HG02763 (cell line): ENCODE data around the gene ITGA1.

ENCODE experiments used
- ATAC-seq: cut with Tn5 transposase; IDR thresholded peaks from one replicate; pipeline ENCODE4 v1.9.1; 2021; ENCODE audit warnings: mild to moderate bottlenecking, moderate library complexity; ENCODE audit not compliant: unreplicated experiment

The ITGA1 gene

GRCh38 chr5:52895075-52895474 lies 107.4 kb downstream of the ITGA1 start:
- ATAC-seq: no peak

GRCh38 chr5:52895572-52896413 lies 108.1 kb downstream of the ITGA1 start:
- ATAC-seq: no peak

- ATAC-seq: no peak
Measured at GRCh38 chr5:52896534-52897237, 109.0 kb downstream of the ITGA1 start.

DNA sequence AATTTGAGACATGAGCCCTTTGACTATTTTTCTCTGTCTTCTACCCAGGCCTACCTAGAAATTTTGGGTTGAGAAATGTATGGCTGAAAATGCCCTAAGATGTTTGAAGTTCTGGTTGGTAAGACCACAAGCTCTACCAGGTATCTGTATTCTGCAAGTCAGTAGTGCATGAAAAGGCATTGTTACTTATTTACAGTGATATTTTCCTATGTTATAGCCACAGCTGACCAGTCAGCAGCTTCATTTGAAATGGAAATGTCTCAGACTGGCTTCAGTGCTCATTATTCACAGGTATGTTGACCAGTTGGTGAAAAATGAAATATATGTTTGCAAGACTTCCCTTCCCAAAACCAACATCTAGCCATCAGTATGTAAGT lies 109.5 kb downstream of the ITGA1 start:
- peak; percentile 44 for ATAC-seq

DNA sequence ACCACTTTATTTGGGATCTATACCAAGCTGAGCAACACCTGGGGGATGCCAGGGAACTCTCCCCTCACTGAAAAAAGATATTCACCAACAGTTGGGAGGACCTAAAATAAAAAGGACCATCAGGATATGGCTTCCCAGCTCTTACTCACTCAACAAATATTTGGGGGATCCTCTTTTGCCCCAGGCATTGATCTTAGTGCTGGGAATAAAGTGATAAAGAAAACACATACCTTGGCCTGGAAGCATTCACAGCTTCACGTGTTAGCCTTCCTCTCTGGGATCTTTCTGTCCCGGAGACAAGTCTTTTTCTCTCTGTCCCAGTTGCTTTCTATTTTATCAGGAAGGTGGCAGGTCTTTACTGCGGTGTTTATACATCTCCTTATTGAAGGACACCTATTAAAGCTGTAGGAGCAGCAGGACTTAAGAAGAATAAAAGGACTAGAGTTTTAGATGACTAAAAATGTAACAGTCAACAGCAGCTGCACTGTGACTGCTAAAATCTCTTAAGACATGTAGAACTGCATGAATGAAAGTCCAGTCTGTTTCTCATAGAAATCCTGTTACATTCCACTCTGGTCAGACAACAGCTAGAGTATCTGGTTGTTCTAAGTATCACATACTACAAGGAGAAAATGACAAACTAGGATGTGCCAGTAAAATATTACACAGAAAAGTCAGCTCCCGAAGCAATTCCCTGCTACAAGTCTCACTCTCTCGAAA lies 111.4 kb downstream of the ITGA1 start:
- no peak for ATAC-seq

- ATAC-seq: no peak
Measured at GRCh38 chr5:52903142-52903541, 115.4 kb downstream of the ITGA1 start.

- no peak for ATAC-seq
Measured at GRCh38 chr5:52906343-52906742, 118.6 kb downstream of the ITGA1 start.

- ATAC-seq: no peak
Measured at GRCh38 chr5:52906845-52907244, 119.1 kb downstream of the ITGA1 start.

DNA sequence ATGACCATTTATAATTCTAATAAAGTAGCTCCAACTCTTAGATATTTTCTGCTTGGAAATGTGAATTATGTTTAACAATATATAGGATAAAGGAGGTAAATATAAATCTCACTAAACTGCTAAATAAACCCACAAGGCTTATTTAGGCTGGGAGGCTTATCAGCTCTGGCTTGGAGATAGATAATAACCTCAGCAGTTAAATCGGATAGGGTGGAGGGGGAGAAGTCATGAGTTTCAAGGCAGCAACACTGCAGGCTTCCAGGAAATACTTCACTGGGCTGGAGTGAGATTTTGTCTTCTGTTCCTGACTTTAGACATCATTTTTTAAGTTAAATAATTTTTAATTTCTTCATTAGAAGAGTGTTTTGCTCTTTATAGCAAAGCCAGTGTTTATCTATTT lies 121.5 kb downstream of the ITGA1 start:
- ATAC-seq: no peak

GRCh38 chr5:52910071-52910470 lies 122.4 kb downstream of the ITGA1 start:
- no peak for ATAC-seq

GRCh38 chr5:52915176-52915875 lies 127.6 kb downstream of the ITGA1 start:
- ATAC-seq: peak; percentile 100

GRCh38 chr5:52920929-52921328 lies 133.2 kb downstream of the ITGA1 start:
- ATAC-seq: no peak

DNA sequence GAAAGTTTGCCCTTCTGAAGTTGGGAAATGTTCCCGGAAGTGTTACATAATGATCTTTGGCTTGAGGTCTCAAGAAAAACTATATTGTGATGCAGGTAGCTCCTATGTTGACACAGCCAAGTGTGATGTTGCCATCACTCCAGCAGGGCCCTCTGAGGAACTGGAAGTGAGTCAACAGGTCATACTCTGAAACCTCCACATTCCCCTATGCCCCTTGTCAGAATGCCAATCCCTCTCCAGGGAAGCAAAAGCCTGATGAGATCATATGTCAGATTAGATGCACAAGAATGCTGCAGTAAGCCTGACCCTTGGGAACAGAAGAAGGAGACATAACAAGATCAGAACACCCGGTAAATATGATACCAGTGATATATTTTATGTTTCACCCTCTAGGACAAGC lies 134.7 kb downstream of the ITGA1 start:
- no peak for ATAC-seq

DNA sequence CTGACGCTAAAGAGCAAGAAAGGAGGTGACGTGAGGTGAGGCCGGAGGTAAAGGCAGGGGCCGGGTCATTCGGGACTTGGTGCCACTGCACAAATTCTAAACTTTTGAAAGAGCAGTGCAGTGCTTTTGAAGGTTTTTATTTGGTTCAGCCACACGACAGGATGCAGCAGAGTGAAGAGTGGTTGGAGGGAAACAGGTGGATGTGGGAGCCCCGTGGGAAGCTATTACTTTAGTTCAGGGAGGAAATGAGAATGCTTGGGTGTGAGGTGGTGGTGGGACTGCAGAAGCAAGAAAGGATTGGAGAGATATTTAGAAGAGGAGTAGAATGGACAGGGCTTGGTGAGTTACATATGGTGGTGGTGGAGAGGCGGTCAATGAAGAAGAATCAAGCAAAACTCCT lies 136.7 kb downstream of the ITGA1 start:
- ATAC-seq: no peak

GRCh38 chr5:52925001-52925400 lies 137.3 kb downstream of the ITGA1 start:
- ATAC-seq: no peak

DNA sequence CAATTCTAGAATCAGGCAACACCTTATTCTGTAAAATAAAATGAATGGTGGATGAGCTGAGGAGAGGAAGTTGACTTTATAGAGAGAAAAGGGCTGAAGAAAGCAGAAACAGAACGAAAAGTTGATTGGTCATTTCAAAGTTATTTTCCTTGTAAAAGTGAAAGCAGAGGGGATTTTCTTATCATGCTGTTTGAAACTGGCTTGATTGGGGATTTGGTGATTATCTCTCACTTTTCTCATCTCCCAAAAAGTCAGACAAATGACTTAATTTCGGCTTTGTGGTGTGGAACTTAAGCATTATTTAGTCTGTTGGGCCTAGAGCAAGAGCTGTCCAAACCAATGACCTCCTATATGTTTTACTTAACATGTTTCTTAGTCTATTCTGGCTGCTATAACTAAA lies 141.0 kb downstream of the ITGA1 start:
- ATAC-seq: no peak

- ATAC-seq: no peak
Measured at GRCh38 chr5:52938226-52938625, 150.5 kb downstream of the ITGA1 start.

- ATAC-seq: no peak
Measured at GRCh38 chr5:52943285-52943684, 155.6 kb downstream of the ITGA1 start.

GRCh38 chr5:52943808-52944207 lies 156.1 kb downstream of the ITGA1 start:
- ATAC-seq: no peak

DNA sequence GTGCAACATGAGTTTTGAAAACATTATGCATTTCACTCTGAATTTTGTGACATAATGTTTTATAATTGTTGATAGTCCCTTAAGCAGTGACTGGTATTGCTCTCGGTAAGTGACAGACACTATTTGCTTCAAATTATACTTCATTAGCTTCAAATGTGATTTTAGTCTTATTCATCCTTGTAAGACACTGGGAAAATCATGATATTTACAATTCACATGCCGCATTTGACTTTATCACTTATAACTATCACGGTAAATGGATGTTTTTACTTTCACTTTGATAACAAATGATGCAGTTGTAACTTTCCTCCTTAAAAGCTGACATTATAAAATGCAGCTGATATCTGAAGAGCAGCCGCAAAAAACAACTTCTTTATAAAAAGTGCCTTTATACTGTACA lies 157.3 kb downstream of the ITGA1 start:
- ATAC-seq: no peak

GRCh38 chr5:52947208-52947607 lies 159.5 kb downstream of the ITGA1 start:
- ATAC-seq: no peak
